DND-41 (cell line): Measurements from ENCODE around the gene PRR7.
"Not testable (repeated sequence)": the region's sequence is repeated elsewhere in the genome, so short reads cannot be mapped to it uniquely, and the experiment has no call there.

Experiments used
- ATAC-seq: fragments of 200-7000 bp; cut with Tn5 transposase; 3 replicates; pipeline ENCODE4 v1.9.1; 2021; ENCODE audit warnings: low read depth; ENCODE audit not compliant: insufficient read depth
- DNase-seq: peaks from one replicate; pipeline ENCODE4 v3.0.0-alpha.2; 2020
- H2AFZ ChIP-seq: 2 replicates; pipeline ENCODE4 v1.6.0; 2012; ENCODE audit warnings: low read depth, low read length
- H3K27ac ChIP-seq: 2 replicates; pipeline ENCODE4 v1.5.1; 2012; ENCODE audit warnings: low read length, inconsistent platforms
- H3K27me3 ChIP-seq: fragments of 200-600 bp; sonication (generic); 2 replicates; pipeline ENCODE4 v1.6.0; 2012; ENCODE audit warnings: low read length, mild to moderate bottlenecking, inconsistent platforms; ENCODE audit not compliant: insufficient read depth, poor library complexity
- H3K36me3 ChIP-seq: 2 replicates; pipeline ENCODE4 v1.5.1; 2012; ENCODE audit warnings: low read length, inconsistent platforms; ENCODE audit not compliant: insufficient read depth
- H3K4me1 ChIP-seq: 2 replicates; pipeline ENCODE4 v1.5.1; 2012; ENCODE audit warnings: mild to moderate bottlenecking, low read length; ENCODE audit not compliant: insufficient read depth
- H3K4me2 ChIP-seq: 2 replicates; pipeline ENCODE4 v1.6.0; 2012; ENCODE audit warnings: mild to moderate bottlenecking, moderate library complexity, low read length, inconsistent platforms; ENCODE audit not compliant: insufficient read depth
- H3K4me3 ChIP-seq, 2 experiments: fragments of 200-600 bp in 1 of 2; shearing (Covaris generic) in 1 of 2; 2 replicates each; pipeline ENCODE4 v1.5.1; 2012 to 2016; ENCODE audit warnings: inconsistent platforms in 2 of 2, low read length in 2 of 2, mild to moderate bottlenecking in 2 of 2, low read depth in 1 of 2, moderate library complexity in 1 of 2
- H3K79me2 ChIP-seq: 2 replicates; pipeline ENCODE4 v1.6.0; 2012; ENCODE audit warnings: low read length, inconsistent platforms; ENCODE audit not compliant: insufficient read depth
- H3K9ac ChIP-seq: 2 replicates; pipeline ENCODE4 v1.6.0; 2012; ENCODE audit warnings: low read depth, mild to moderate bottlenecking, inconsistent platforms, low read length, moderate library complexity
- H3K9me3 ChIP-seq: 2 replicates; pipeline ENCODE4 v1.5.1; 2012; ENCODE audit warnings: low read length, moderate library complexity, mild to moderate bottlenecking, inconsistent platforms; ENCODE audit not compliant: insufficient read depth, severe bottlenecking
- H4K20me1 ChIP-seq: 2 replicates; pipeline ENCODE4 v1.6.0; 2012; ENCODE audit warnings: low read length; ENCODE audit not compliant: insufficient read depth
- EZH2 ChIP-seq: IDR thresholded peaks from 3 replicates; pipeline ENCODE4 v1.6.1; 2012; ENCODE audit warnings: borderline replicate concordance, low read depth, mild to moderate bottlenecking, moderate library complexity, low read length, inconsistent platforms; ENCODE audit not compliant: severe bottlenecking
- TF ChIP-seq, protein P1 (sequence below): IDR thresholded peaks from 2 replicates; pipeline ENCODE4 v1.5.1; 2012; ENCODE audit warnings: borderline replicate concordance, low read length, moderate library complexity, mild to moderate bottlenecking; ENCODE audit not compliant: poor library complexity, severe bottlenecking; ENCODE audit errors: extremely low read depth

PRR7 gene

GRCh38 chr5:177419046-177419445, 27.6 kb upstream of the PRR7 start:
- H4K20me1 ChIP-seq = no peaks in the 10 kb centered on the region
- no peak for DNase-seq
- no peak for TF ChIP-seq EZH2
- TF ChIP-seq, protein P1, sequence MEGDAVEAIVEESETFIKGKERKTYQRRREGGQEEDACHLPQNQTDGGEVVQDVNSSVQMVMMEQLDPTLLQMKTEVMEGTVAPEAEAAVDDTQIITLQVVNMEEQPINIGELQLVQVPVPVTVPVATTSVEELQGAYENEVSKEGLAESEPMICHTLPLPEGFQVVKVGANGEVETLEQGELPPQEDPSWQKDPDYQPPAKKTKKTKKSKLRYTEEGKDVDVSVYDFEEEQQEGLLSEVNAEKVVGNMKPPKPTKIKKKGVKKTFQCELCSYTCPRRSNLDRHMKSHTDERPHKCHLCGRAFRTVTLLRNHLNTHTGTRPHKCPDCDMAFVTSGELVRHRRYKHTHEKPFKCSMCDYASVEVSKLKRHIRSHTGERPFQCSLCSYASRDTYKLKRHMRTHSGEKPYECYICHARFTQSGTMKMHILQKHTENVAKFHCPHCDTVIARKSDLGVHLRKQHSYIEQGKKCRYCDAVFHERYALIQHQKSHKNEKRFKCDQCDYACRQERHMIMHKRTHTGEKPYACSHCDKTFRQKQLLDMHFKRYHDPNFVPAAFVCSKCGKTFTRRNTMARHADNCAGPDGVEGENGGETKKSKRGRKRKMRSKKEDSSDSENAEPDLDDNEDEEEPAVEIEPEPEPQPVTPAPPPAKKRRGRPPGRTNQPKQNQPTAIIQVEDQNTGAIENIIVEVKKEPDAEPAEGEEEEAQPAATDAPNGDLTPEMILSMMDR = no peak
- no peaks in the 10 kb centered on the region for H3K79me2 ChIP-seq
- H3K4me2 ChIP-seq = no peak overlapping the region
- no peaks in the 10 kb centered on the region for H3K36me3 ChIP-seq
- H2AFZ ChIP-seq = no peak overlapping the region
- H3K9ac ChIP-seq = no peak overlapping the region
- H3K27me3 ChIP-seq = no peaks in the 10 kb centered on the region
- no peak for ATAC-seq
- H3K27ac ChIP-seq = no peak overlapping the region
- no peak overlapping the region for H3K4me3 ChIP-seq
- H3K4me1 ChIP-seq = no peaks in the 10 kb centered on the region
- H3K9me3 ChIP-seq = no peaks in the 10 kb centered on the region

DNA sequence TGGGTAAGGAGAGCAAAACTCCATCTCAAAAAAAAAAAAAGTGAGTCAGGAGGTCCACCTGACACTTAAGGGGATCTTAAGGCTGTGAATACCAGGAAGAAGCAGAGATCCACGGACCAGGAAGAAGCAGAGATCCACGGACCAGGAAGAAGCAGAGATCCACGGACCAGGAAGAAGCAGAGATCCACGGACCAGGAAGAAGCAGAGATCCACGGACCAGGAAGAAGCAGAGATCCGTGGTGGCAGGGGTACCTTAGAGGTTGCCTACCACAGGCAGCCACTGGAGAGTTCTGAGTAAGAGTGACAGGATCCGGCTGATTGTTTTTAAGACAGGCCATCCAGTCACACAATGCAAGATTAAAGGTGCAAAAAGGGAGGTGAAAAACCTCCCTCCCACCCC, 26.1 kb upstream of the PRR7 start:
- H4K20me1 ChIP-seq, ATAC-seq: not testable (repeated sequence)

DNA sequence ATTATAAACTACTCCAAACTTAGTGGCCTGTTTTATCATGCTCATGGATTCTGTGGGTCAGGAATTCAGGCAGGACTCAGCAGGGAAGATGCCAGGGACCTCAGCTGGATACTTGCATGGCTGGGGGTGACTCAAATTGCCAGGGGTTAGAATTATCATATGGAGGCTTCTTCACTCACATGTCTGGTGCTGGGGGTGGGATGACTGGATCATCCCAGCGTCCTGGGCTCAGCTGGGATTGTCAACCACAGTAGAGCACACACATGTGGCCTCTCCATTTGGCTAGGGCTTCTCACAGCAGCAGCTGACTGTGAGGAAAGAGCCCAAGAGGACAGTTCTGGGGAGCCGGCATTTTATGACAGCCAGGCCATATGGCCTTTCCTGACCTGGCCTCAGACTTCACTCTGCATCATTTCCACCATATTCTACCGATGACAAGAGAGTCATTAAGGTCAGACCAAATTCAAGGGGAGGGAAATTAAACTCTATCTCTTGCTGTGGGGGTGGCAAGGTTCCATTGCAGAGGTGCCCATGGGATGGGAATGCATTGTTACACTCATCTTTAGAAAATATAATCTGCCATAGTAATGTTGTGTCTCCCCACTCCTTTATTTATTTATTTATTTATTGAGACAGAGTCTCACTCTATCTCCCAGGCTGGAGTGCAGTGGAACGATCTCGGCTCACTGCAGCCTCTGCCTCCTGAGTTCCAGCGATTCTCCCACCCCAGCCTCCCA, 25.4 kb upstream of the PRR7 start:
- H3K79me2 ChIP-seq = no peaks in the 10 kb centered on the region
- H3K36me3 ChIP-seq = no peaks in the 10 kb centered on the region
- no peaks in the 10 kb centered on the region for H4K20me1 ChIP-seq
- no peaks in the 10 kb centered on the region for H3K27me3 ChIP-seq
- H2AFZ ChIP-seq = no peak overlapping the region
- DNase-seq (no peak), ATAC-seq (no peak)
- H3K4me2 ChIP-seq = no peak overlapping the region
- H3K4me3 ChIP-seq = no peak overlapping the region
- TF ChIP-seq EZH2 = no peak
- TF ChIP-seq, protein P1 = no peak
- H3K4me1 ChIP-seq = peaks cover 10% of the 10 kb centered on the region
- no peak overlapping the region for H3K27ac ChIP-seq
- no peaks in the 10 kb centered on the region for H3K9me3 ChIP-seq
- H3K9ac ChIP-seq = no peak overlapping the region

More for the DNA sequence above, 26.1 kb upstream of the PRR7 start:
- H3K9ac ChIP-seq, H3K27ac ChIP-seq, H3K27me3 ChIP-seq, H3K36me3 ChIP-seq, DNase-seq, H3K9me3 ChIP-seq, H3K4me1 ChIP-seq, H3K4me3 ChIP-seq, H3K79me2 ChIP-seq, H2AFZ ChIP-seq, H3K4me2 ChIP-seq: not testable (repeated sequence)

DNA sequence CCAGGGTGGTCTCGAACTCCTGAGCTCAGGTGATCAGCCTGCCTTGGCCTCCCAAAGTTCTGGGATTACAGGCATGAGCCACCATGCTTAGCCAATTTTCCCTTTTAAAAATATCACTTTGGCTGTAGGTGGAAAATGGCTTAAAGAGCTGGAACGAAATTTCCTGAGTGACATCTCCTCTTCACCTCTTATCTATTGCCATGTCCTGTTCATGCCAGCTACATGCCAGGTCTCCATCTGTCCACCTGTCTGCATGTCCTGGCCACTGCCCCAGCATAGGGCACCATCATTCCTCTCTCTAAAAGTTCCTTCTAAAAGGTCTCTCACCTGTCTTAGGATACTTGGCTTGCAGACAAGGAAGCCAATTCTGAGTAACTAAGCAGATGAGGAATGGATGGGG, 22.9 kb upstream of the PRR7 start:
- ATAC-seq = no peak
- Histone ChIP-seq H3K4me1 (peaks cover 28% of the 10 kb centered on the region), H2AFZ (no peak overlapping the region), H3K4me3 (no peak overlapping the region), H3K9ac (no peak overlapping the region), H3K9me3 (no peaks in the 10 kb centered on the region), H3K27ac (no peak overlapping the region), H3K27me3 (no peaks in the 10 kb centered on the region), H4K20me1 (peaks cover 17% of the 10 kb centered on the region), H3K4me2 (no peak overlapping the region), H3K79me2 (peaks cover 21% of the 10 kb centered on the region), H3K36me3 (peaks cover 5% of the 10 kb centered on the region; the same call in 1 of the 2 replicates)
- no peak for TF ChIP-seq EZH2
- TF ChIP-seq, protein P1 = no peak
- DNase-seq = no peak
